GM15510 (cell line): ENCODE measurements around the gene PPP2R5E.

Experiments
- POLR2A ChIP-seq: IDR thresholded peaks from 3 replicates; pipeline ENCODE4 v1.6.1; 2011; ENCODE audit warnings: borderline replicate concordance; ENCODE audit not compliant: insufficient read length; ENCODE audit errors: extremely low read depth

The PPP2R5E gene

GRCh38 chr14:63404906-63405305 is 138.3 kb downstream of the PPP2R5E start:
- no peak for TF ChIP-seq POLR2A

DNA sequence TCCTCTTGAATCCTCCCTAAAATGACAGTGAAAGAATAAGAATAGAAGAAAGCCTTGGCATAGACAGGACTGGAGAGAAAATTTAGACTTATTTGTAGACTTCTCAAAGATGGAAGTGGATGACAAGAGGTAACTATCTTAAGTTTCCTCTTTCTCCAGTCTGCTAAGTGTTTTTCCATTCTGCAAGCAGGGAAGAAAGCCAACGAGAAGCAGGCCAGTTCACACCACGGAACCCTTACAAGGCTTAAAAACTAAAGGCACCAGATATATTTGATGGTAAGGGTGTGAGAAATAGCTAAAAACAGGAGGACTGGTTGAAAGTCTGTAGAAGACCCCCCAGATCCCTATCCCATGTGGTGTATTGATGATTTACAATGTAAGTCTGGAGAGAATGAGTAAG is 141.5 kb downstream of the PPP2R5E start:
- TF ChIP-seq POLR2A = no peak

- TF ChIP-seq POLR2A = no peak
Observed at GRCh38 chr14:63398952-63399351, 144.2 kb downstream of the PPP2R5E start.

DNA sequence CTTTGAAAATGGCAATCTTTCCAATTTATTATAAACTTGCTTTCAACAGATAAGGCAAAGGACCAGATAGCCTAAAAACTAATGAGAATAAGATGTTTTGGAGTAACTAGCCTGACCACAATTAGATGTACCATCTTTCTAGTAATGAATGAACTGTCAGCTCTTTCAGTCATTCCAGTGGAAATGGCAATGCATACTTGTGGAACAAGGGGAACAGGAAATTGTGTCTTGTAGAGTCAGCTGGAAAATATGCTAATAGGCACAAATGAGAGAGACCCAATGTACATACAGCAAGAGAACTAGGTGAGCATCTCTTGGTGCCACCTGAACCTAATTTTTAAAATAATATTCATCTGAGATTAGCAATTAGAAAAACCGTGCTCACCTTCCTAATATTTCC is 148.3 kb downstream of the PPP2R5E start:
- no peak for TF ChIP-seq POLR2A

DNA sequence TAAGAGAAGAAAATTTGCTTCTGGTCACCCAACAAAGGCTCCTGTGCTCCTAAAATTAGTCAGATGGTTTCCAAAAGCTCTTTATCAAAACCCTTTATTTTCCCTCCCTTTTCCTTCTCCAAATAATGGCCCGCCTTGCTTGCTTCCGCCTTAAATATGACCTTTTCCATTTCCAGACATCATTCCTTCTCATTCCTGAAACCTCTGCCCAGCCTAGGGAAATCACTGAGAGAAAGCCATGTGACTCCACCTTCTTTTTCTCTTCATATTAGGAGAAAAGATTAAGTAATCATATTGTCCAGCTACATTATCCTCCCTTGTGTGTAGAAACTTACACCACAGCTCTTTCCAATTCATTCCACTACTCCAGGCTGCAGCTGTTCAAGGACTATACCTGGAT is 148.7 kb downstream of the PPP2R5E start:
- TF ChIP-seq POLR2A = no peak

DNA sequence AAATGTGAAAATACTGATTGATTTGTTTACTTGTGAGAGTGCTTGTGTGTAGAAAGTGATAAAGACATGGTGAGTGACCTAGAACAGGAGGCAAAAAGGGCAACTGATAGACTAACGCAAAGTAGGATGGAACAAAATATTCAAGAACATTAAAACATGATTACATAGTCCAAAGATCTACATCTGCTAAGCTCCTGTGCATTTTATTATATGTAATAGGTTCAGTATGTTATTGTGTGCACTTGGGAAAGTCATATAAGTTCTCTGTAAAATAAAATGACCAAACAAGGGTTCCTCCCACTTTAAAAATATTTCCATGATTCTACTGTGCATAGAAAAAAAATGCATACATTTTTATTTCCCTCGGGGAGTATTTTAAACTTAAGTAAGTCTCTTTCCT is 150.2 kb downstream of the PPP2R5E start:
- no peak for TF ChIP-seq POLR2A

DNA sequence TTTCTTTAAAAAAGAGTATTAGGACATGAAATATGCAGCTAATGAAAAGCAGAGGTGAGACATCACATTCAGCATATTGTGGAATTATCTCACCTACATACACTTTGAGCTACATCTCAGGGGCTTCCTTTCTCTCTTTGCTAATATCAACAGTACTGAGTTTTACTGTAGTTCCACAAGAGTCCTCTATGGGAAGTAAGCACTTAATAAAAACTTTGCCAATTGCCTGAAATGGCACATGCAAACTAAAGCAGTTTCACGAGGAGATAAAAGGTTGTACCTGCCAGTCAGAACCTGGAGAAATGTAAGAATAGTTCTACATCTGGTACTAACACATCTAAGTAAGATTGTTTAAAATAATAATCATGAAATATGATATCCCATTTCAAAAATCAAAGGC is 150.9 kb downstream of the PPP2R5E start:
- no peak for TF ChIP-seq POLR2A

- TF ChIP-seq POLR2A = no peak
Observed at GRCh38 chr14:63388766-63389431, 154.3 kb downstream of the PPP2R5E start.

DNA sequence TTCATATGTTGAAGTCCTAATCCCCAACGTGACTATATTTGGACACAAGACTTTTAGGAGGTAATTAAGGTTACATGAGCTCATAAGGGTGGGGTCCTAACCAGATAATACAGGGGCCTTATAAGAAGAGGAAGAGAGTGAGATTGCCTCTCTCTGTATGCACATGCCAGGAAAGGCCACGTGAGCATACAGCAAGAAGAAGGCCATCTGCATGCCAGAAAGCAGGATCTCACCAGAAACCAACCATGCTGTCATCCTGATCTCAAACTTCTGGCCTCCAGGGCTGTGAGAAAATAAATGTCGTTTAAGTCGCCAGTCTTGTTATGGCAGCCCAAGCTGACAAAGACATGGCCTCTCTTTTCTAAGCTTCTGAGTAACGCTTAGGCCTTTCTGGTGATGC is 155.5 kb downstream of the PPP2R5E start:
- TF ChIP-seq POLR2A = no peak

DNA sequence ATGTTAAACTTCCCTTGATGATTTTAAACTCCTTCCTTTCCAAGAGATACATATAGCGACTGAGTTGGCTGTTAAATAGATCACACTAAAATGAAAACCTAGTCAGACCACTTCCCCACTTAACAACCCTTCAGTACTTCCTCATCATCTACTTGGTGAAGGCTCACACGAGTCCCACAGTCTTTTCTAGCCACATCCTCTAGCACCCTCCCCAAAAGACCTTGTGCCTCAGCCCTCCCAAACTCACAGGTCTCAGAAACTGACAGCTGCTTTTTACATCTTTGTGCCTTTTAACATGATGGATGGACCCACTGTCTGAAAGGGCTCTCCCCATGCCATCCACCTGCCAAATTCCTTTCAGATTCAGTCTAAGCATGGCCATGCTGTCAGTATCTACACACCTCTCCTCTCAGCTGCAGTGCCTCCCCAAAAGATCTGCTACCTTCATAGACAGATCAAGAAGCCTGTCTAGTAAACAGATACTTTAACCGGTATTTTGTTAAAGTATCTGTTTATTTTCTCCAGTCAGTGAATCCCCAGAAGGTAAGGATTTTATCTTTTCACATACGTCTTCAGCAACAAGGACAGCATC is 159.3 kb downstream of the PPP2R5E start:
- TF ChIP-seq POLR2A = no peak

- TF ChIP-seq POLR2A = no peak
Observed at GRCh38 chr14:63378444-63378843, 164.7 kb downstream of the PPP2R5E start.

GRCh38 chr14:63375769-63376168 is 167.4 kb downstream of the PPP2R5E start:
- no peak for TF ChIP-seq POLR2A

- TF ChIP-seq POLR2A = no peak
Observed at GRCh38 chr14:63371033-63371432, 172.1 kb downstream of the PPP2R5E start.

- TF ChIP-seq POLR2A = no peak
Observed at GRCh38 chr14:63367742-63368364, 175.3 kb downstream of the PPP2R5E start.

DNA sequence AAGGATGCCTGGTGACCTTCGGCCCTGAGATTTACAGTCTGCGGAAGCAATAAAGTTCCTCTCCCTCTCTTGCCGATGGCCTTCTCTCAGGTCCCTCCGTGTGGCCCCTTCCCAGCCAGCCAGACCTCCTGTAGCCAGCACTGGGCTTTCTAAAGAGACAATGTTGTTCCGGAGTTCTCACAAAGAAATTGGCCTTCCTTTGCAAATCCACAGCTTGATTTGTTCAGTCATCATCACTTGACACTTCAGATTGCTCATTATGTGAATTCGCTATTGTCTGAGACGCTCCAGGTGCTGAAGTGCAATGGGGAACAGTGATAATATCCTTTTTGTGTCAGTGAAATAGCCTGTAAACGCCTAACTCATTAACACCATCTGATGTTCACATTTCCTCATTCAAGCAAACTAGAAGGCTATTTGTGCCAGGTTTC is 180.8 kb downstream of the PPP2R5E start:
- TF ChIP-seq POLR2A = no peak

DNA sequence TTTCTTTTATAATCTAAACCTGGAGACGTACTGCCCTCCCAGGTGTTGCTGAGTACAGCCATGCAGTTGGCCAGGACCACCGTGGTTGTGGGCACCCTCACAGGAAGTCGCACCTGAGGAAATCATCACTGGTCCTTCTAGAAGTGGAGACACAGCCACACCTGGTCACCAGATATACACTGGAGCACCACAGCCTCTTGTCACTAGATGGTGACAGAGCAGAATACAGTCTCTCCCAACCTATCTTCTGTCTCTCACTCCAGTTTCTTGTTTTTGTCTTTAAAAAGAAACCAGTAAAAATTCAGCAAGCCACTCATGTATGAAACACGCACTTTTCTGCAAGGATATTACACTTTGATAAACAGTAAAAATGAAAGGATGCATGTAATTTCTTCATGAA is 181.4 kb downstream of the PPP2R5E start:
- TF ChIP-seq POLR2A = no peak
